ENCODE results near the gene SLC36A2.

Gene SLC36A2

GRCh38 chr5:151303666-151304065, 43.7 kb downstream of the SLC36A2 start, which contains the start of gene SLC36A3:
Gene SLC36A3 (minus strand): TSS chr5:151303766. CDS start chr5:151303354, 412 bp downstream.
- in situ Hi-C loops (cut with MboI; ENCODE audit: low sequenced_read_pairs, unreplicated experiment): no loop called here
- TF ChIP-seq CTCF (IDR thresholded peaks at IDR 0.05; ENCODE audit: borderline replicate concordance, control extremely low read depth, extremely low read depth, insufficient read depth, missing control alignments): no peak
- no peak for DNase-seq (ENCODE audit: low spot score)

GRCh38 chr5:151298063-151298855, 49.1 kb downstream of the SLC36A2 start:
- no peak for DNase-seq (ENCODE audit: low spot score)
- in situ Hi-C loops (cut with MboI; ENCODE audit: low sequenced_read_pairs, unreplicated experiment): no loop called here
- TF ChIP-seq CTCF (IDR thresholded peaks at IDR 0.05; ENCODE audit: borderline replicate concordance, control extremely low read depth, extremely low read depth, insufficient read depth, missing control alignments): no peak

- TF ChIP-seq CTCF (IDR thresholded peaks at IDR 0.05; ENCODE audit: borderline replicate concordance, control extremely low read depth, extremely low read depth, insufficient read depth, missing control alignments): no peak
- no peak for DNase-seq (ENCODE audit: low spot score)
- in situ Hi-C loops (cut with MboI; ENCODE audit: low sequenced_read_pairs, unreplicated experiment): no loop called here
Observed at GRCh38 chr5:151296974-151297373, 50.4 kb downstream of the SLC36A2 start.

GRCh38 chr5:151296478-151296830, 50.9 kb downstream of the SLC36A2 start:
- in situ Hi-C loops (cut with MboI; ENCODE audit: low sequenced_read_pairs, unreplicated experiment): no loop called here
- no peak for DNase-seq (ENCODE audit: low spot score)
- no peak for TF ChIP-seq CTCF (IDR thresholded peaks at IDR 0.05; ENCODE audit: borderline replicate concordance, control extremely low read depth, extremely low read depth, insufficient read depth, missing control alignments)

GRCh38 chr5:151295791-151296477, 51.4 kb downstream of the SLC36A2 start:
- in situ Hi-C loops (cut with MboI; ENCODE audit: low sequenced_read_pairs, unreplicated experiment): no loop called here
- TF ChIP-seq CTCF (IDR thresholded peaks at IDR 0.05; ENCODE audit: borderline replicate concordance, control extremely low read depth, extremely low read depth, insufficient read depth, missing control alignments): no peak
- no peak for DNase-seq (ENCODE audit: low spot score)

- DNase-seq (ENCODE audit: low spot score): no peak
- no peak for TF ChIP-seq CTCF (IDR thresholded peaks at IDR 0.05; ENCODE audit: borderline replicate concordance, control extremely low read depth, extremely low read depth, insufficient read depth, missing control alignments)
- in situ Hi-C loops (cut with MboI; ENCODE audit: low sequenced_read_pairs, unreplicated experiment): no loop called here
Observed at GRCh38 chr5:151295138-151295537, 52.2 kb downstream of the SLC36A2 start.
